Lower leg skin (tissue), 3 donors: ENCODE results near the gene ATCAY.

Experiments used
- CTCF ChIP-seq, 3 donors: fragments of 450-650 bp; IDR thresholded peaks; one replicate each; pipeline ENCODE4 v1.5.1; 2016; ENCODE audit warnings: antibody characterized with exemption in 3 of 3, mild to moderate bottlenecking in 3 of 3, moderate library complexity in 2 of 3
- POLR2A ChIP-seq, 2 donors: fragments of 450-650 bp; IDR thresholded peaks; one replicate each; pipeline ENCODE4 v1.6.1; 2016 to 2017; ENCODE audit warnings: antibody characterized with exemption in 2 of 2, mild to moderate bottlenecking in 1 of 2, moderate library complexity in 1 of 2

DNA sequence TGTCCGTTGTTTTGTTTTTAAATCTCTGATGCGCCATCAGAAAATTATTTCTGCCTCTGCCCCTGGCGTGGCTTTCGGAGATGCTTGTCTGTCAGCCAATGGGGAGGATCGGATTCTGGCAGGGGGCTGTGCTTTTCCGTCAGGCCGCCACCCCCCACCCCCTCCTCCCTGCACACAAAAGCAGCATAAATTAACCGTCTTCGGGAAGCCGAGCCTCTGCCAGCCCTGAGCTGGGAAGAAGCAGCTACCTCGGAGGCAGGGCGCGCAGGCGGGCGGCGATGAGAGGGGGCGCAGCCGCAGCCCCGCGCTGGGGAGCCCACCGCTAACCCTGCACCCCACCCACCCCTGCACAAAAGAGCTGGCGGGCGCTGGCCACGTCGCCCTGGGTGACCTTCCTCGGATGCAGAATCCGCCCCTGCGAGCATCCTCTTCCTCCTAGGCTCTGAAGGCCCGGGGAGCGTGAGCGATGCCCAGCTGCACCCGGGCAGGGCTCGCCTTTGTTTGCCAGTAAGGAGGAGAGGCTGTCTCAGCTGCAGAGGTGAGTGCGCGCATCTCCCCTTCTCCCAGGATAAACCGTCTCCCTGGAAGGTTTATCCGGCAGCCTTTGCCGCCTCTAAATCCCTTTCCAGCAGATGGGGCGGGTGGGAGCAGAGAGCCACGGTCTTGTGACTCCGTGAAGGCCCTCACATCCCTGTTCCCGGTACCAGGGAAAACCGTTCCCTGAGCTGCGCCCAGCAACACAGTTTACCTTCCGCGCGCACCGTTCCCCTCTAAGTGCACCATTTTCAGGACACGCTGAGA is at the start of gene ATCAY:
- TF ChIP-seq CTCF (IDR thresholded peaks at IDR 0.05) (no peak), POLR2A (IDR thresholded peaks at IDR 0.05) (no peak)
